ENCODE measurements around the gene KLHDC8B. TPM values are rescaled to one million over a fixed set of nuclear protein-coding genes. Genes with fewer than 3 reads are reported as not detected.

The KLHDC8B gene
- total RNA-seq (2012; rRNA removed) (16.1 and 16.5 TPM in 2 replicates), polyA plus RNA-seq (2012; rRNA removed) (16.3 and 17.4 TPM in 2 replicates), Bru-seq, nascent RNA (percentile 43 among the genes with signal in this experiment), BruChase-seq, experiment 1, labeled RNA remaining after a 6-hour chase (percentile 48 among the genes with signal in this experiment), BruChase-seq, experiment 2, labeled RNA remaining after a 2-hour chase (percentile 52 among the genes with signal in this experiment)
- polyA plus RNA-seq (2012; cell fraction: cytosol; rRNA removed): 18.0 and 20.1 TPM in 2 replicates
- 33.2 and 39.4 TPM in 2 replicates for polyA plus RNA-seq (2012; cell fraction: nucleus; rRNA removed; ENCODE audit: low replicate concordance)
- long read RNA-seq, transcript KLHDC8B-201 (6 exons, 1,959 nt): major isoform, 10 of 22 reads
- long read RNA-seq, partial matches to known transcripts: 9 of 22 reads
- long read RNA-seq, other reads (novel, unspliced or antisense): 3 of 22 reads

GRCh38 chr3:49171119-49171774, at the start of gene KLHDC8B:
TSS of gene KLHDC8B (plus strand) at chr3:49171598. CDS start at chr3:49172770, 1,172 bp downstream.
- Histone ChIP-seq H3K4ac (ENCODE audit: low read depth, low read length) (peak within 1 kb of the TSS; percentile 58), H2BK5ac (ENCODE audit: low read depth, low read length, poor library complexity, severe bottlenecking) (peak within 1 kb of the TSS; percentile 59), H3K4me3 (ENCODE audit: insufficient read depth, low read depth, low read length) (peak within 1 kb of the TSS; percentile 50), H2BK20ac (ENCODE audit: low read depth, low read length) (no peak within 1 kb of the TSS), H4K20me1 (ENCODE audit: insufficient read depth, low read length) (no peaks in the 10 kb centered on the region), H2BK120ac (ENCODE audit: low read depth, low read length) (peak within 1 kb of the TSS; percentile 67; the same call in 1 of the 2 replicates), H3K14ac (replicated peaks; ENCODE audit: low read depth, low read length) (peak within 1 kb of the TSS; percentile 69), H3K56ac (ENCODE audit: extremely low read depth, insufficient read depth, low read length) (no peak within 1 kb of the TSS), H3K18ac (ENCODE audit: low read depth, low read length) (peak within 1 kb of the TSS; percentile 36), H2AK5ac (ENCODE audit: low read depth, low read length) (peak within 1 kb of the TSS; percentile 63; the same call in 1 of the 2 replicates), H3K27me3 (ENCODE audit: control insufficient read depth, insufficient read depth, low read length) (no peaks in the 10 kb centered on the region), H3K36me3 (ENCODE audit: control insufficient read depth, insufficient read depth, low read length) (peaks cover 16% of the 10 kb centered on the region; the same call in 1 of the 2 replicates), H3K9me3 (ENCODE audit: control insufficient read depth, insufficient read depth, low read length) (no peaks in the 10 kb centered on the region), H2BK15ac (ENCODE audit: low read depth, low read length) (peak within 1 kb of the TSS; percentile 69; the same call in 1 of the 3 replicates), H2AFZ (replicated peaks; ENCODE audit: low read length, poor library complexity) (peak within 1 kb of the TSS; percentile 98), H4K8ac (ENCODE audit: low read depth in 2 of 2, low read length in 2 of 2) (peak within 1 kb of the TSS; percentile 87 to 90), H3K23ac (ENCODE audit: low read depth, low read length) (peak within 1 kb of the TSS; percentile 46; the same call in 1 of the 2 replicates), H3K9me1 (ENCODE audit: insufficient read depth, low read length) (peaks cover 32% of the 10 kb centered on the region), H3K79me1 (ENCODE audit: low read depth in 1 of 2, low read length in 2 of 2) (peaks cover 12 to 49% of the 10 kb centered on the region in 2 experiments; a peak in 3 of 4 replicates), H3K4me2 (ENCODE audit: low read depth, low read length) (peak within 1 kb of the TSS; percentile 81), H4K5ac (ENCODE audit: low read depth, low read length) (peak within 1 kb of the TSS; percentile 71), H2AK9ac (replicated peaks; ENCODE audit: low read depth, low read length, poor library complexity) (peak within 1 kb of the TSS; percentile 96), H3K27ac (ENCODE audit: insufficient read depth, low read length) (peak within 1 kb of the TSS; percentile 66), H4K91ac (ENCODE audit: insufficient read depth, low read depth, low read length) (peak within 1 kb of the TSS; percentile 83), H3K9ac (ENCODE audit: low read depth, low read length) (peak within 1 kb of the TSS; percentile 72), H3K4me1 (ENCODE audit: control insufficient read depth, insufficient read depth, low read length) (peaks cover 26% of the 10 kb centered on the region)
- peak; percentile 81 for DNase-seq
- ChIA-PET POLR2A (ENCODE audit: unreplicated experiment) (interaction anchor here (0.7 kb wide), 1 partner anchor 155 kb away, joined by 3 read pairs; no protein-coding TSS in a partner anchor), CTCF (interaction anchor here (0.5 to 1.7 kb wide), 12 partner anchors 9 to 393 kb away, joined by 3 to 6 read pairs (median 4); partner anchors contain the start of gene QRICH1)
- in situ Hi-C loops (cut with MboI; ENCODE audit: low sequenced_read_pairs) (loop anchor here (25.0 kb wide), 1 partner anchor 266 kb away; the partner anchor contains the start of gene NICN1), intact Hi-C loops (cut with micrococcal nuclease) (loop anchor here (1.0 to 5.0 kb wide), 3 partner anchors 106 to 278 kb away; partner anchors contain the start of gene C3orf62), dilution Hi-C loops (cut with HindIII; ENCODE audit: low sequenced_read_pairs, unreplicated experiment) (no loop called here)
- 1% methylated on average over 28 of the region's 57 CpGs; no CpG with 5 or more reads in 1 of the 2 experiments for WGBS, 2 experiments (ENCODE audit: extremely low coverage in 2 of 2, insufficient read length in 1 of 2)
- BruUV-seq (replicated peaks): no TSS peak
- peak; percentile 95 for ATAC-seq (ENCODE audit: low read depth)
- TF ChIP-seq NFE2L2 (IDR thresholded peaks at IDR 0.05; ENCODE audit: low read depth, low read length) (no peak), MAFK (IDR thresholded peaks at IDR 0.05; ENCODE audit: low read depth, low read length) (no peak), BHLHE40 (IDR thresholded peaks at IDR 0.05; ENCODE audit: low read depth, low read length) (peak; percentile 68; the same call in 1 of the 2 replicates), MAZ (IDR thresholded peaks at IDR 0.05; ENCODE audit: borderline replicate concordance, low read depth, low read length) (peak; percentile 73; the same call in 1 of the 2 replicates), MXI1 (IDR thresholded peaks at IDR 0.05; ENCODE audit: borderline replicate concordance, low read depth, low read length) (peak; percentile 79; the same call in 1 of the 2 replicates), ELK1 (IDR thresholded peaks at IDR 0.05; ENCODE audit: borderline replicate concordance, low read depth, low read length) (no peak), CTCF (conservative IDR thresholded peaks at IDR 0.05; ENCODE audit: low read depth, low read length) (peak; percentile 87), RCOR1 (IDR thresholded peaks at IDR 0.05; ENCODE audit: insufficient replicate concordance, low read length) (no peak), USF2 (IDR thresholded peaks at IDR 0.05; ENCODE audit: low read depth, low read length) (no peak), CEBPB (IDR thresholded peaks at IDR 0.05; ENCODE audit: low read depth, low read length) (no peak)
